Limb (tissue), 2 donors: ENCODE data around the gene RIPOR2.
A peak's percentile ranks its signal among the peaks of the same experiment; 100 is the strongest.

Source experiments
- DNase-seq, 2 donors: peaks; one replicate each; pipeline ENCODE4 v3.0.0-alpha.2; 2016; ENCODE audit errors: extremely low spot score in 2 of 2

Gene RIPOR2, protein sequence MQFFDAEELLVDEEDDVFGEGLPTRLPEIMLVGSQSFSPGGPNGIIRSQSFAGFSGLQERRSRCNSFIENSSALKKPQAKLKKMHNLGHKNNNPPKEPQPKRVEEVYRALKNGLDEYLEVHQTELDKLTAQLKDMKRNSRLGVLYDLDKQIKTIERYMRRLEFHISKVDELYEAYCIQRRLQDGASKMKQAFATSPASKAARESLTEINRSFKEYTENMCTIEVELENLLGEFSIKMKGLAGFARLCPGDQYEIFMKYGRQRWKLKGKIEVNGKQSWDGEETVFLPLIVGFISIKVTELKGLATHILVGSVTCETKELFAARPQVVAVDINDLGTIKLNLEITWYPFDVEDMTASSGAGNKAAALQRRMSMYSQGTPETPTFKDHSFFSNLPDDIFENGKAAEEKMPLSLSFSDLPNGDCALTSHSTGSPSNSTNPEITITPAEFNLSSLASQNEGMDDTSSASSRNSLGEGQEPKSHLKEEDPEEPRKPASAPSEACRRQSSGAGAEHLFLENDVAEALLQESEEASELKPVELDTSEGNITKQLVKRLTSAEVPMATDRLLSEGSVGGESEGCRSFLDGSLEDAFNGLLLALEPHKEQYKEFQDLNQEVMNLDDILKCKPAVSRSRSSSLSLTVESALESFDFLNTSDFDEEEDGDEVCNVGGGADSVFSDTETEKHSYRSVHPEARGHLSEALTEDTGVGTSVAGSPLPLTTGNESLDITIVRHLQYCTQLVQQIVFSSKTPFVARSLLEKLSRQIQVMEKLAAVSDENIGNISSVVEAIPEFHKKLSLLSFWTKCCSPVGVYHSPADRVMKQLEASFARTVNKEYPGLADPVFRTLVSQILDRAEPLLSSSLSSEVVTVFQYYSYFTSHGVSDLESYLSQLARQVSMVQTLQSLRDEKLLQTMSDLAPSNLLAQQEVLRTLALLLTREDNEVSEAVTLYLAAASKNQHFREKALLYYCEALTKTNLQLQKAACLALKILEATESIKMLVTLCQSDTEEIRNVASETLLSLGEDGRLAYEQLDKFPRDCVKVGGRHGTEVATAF

DNA sequence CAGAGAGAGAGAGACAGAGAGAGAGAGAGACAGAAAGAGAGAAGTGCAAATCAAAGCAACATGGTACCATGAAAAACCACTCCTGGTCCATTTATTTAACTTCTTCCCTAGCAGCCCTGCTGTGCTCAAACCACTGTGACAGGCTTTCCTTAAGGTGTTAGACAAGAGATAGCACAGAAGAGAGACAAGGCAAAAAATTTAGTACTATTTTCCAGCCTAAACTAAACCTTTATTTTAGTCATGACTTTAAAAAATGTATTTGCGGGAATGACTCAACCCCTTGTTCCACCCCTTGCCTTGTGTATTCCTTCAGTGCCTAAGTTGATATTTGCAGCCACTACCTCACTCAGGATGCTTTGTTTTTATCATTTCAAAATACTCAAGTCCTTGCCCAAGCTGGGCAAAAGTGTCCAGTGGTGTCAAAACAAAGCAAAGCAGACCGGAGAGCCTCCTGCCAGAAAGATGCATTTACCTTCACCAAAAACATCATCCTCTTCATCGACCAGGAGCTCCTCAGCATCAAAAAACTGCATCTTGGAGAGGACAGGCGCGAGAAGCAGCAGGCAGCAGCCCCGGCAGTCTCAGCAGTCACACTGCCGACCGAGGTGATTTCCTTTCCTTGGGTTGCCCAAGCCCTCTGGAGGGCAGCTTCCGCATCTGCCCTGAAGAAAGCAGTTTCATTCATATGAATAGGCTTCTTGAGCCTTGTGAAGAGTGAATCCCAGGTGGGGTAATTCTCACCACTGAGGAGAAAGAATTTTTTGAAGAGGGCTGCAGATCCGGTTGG is at the start of gene RIPOR2:
Gene RIPOR2 (minus strand): TSS at position 595 of the 787 bp plus-strand sequence. CDS start 62 bp downstream, at position 533.
- no peak for DNase-seq

DNA sequence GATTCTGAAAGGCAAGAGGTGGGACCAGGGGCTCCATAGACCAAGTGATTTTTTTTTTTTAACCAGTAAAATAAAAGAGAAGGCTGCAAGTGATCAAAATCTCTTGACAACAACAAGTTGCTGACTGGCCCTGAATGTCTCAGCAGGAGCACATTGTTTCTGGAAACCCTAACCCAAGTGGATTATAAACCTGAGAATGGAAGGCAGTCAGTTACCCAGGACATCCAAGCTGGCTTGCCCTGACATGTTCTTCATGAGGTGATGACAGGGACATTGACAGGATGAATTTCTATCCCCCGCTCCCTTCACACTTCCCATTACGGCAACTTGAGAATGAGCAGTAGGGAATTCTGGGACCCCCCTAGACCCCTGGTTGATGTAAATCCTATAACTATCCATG is 49.6 kb upstream of the RIPOR2 start:
- no peak for DNase-seq

DNA sequence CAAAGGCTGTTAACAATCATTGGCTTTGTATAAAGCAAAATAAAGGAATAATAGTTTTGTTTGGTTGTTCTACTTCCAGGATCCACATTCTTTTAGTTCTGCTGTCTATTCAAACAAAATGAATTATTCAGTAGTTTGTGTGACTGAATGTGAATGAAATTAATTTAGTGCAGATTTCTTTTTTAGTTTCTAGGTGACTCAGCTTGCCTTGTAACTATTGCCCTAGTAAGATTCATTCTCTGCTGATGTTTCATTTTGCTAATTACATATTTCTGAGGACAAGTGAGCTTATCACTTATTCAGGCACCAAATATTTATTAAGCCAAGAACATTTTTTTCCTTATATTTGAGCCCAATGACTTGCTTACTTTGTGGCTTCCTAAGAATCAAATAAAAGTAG is 46.5 kb upstream of the RIPOR2 start:
- no peak for DNase-seq

DNA sequence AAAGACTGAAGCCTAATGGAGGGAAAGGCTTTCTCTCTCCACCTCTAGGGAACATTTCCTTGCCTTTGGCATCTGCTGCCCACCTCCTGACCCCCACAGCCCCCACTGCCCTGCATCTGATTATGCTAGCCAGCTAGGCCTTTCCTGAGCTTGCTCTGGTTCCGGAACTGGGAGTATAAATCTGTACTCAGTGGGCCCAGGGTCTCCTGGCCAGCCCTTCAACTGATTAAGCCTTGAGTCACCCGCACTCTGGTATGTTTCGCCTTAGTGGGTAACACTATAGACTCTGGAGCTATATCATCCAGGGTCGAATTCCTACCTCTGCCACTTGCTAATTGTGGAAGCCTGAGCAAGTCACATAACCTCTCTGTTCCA is 45.6 kb upstream of the RIPOR2 start:
- DNase-seq = no peak

DNA sequence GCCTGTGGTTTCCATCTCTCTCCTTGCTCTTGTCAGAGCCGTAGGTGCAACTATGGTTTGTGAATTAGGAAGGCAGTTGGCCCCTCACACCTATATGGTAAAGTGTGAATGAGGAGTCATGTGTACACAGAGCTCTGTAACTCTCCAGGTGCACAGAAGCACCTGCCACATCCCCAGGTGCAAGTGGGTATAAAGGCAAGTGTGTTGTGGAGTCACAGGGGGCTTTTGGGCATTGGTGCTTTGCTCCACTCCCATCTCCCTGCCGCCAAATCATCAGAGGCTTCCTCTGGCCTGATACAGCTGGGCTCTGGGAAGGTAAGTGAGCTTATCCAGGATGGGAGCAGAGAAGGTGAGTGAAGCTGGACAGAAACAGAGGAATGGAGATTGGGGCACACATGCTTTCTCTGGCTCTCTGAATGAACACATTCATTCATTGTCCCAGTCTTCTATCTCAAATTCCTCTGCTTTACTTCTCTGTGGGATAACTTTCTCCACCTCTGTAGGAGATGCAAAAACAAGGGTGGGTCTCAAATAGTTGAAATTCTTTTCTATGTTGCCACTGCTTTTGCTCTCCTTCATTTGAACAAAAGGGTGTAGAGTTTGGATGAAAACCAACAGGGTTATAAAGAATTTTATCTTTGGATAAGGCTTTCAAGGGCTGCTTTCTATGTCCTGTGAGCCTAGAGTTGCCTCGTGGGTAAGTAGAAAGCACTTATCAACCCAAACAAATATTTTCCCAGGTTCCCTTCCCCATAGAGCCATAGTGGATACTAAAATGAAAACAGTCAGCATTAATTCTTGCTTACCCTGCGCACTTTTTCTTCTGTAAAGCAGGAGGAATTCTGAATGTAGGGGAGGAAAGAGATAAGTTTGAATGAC is 45.0 kb upstream of the RIPOR2 start:
- DNase-seq = no peak

DNA sequence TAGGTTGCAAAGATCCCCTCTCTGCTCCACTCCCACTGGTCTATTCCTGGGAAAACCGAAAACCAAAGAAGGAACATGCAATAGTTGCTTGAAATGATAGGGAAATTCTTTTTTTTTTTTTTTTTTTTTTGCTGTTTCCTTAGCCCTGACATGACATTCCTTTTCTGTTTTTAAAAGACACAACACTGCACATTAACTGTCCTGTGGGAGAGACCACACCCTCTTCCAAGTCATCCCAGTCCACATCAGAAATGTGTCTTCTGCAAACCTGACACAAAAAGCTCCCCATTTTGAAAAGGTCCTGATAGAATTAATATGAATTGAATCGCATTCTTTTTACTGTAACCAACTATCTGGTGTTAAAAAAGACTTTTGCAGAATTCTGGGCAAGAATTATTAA is 43.4 kb upstream of the RIPOR2 start:
- DNase-seq = no peak

DNA sequence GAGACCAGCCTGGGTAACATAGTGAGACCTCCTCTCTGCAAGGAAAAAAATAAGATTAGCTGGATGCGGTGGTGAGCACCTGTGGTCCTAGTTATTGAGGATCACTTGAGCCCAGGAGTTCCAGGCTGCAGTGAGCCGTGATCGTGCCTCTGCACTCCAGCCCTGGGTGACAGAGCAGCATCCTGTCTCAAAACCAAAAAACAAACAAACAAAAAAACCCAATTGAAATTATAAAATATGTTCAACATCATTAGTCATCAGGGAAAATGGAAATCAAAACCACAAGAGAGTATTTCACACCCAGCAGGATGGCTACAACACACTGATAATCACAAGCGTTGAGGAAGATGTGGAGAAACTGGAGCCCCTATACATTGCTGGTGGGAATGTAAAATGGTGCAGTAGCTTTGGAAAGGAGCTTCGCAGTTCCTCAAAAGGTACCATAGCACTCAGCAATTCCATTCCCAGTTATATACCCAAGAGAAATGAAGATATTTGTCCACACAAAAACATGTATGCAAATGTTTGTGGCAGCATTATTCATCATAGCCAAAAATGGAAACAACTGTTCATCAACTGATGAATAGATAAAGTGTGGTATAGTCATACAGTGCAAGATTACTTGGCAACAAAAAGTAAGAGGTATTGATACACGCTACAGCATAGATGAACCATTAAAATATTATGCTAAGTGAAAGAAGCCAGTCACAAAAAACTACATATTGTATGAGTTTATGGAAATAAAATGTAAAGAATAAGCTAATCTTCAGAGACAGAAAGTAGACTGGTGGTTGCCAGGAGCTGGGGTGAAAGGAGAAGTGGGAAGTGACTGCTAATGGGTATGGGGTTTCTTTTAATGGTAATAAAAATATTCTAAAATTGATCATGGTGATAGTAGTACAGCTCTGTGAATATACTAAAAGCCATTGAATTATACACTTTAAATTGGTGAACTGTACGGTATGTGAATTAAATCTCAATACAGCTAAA is 38.7 kb upstream of the RIPOR2 start:
- no peak for DNase-seq

DNA sequence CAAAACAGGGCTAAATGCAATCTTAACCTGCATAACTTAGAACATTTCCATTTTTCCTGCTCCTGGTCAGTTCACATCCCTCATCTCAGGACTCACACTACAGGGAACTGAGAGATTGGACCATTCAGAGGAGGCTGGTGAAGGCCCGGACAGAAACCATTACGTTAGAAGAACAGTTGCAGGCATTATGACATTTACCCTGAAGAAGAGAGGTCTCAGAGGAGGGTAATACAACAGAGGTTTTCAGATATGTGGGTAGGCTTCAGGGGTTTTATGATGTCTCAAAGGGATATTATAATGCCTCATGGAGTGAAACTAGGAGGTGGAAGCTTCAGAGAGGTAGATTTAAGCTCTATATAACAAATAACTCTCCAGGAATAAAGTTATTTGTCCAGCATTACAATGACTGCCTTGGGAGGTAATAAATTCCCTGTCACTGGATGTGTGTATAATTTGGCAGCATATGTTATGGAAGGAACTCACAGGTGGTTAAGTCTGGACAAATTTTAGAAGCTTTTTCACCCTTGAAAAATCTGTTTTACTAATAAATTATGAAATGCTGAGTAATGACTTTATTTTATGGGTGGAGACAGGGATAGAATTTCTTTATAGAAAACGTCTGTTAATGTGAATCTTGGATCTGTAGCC is 36.7 kb upstream of the RIPOR2 start:
- DNase-seq = peak in 1 of 2 donors; percentile 22

DNA sequence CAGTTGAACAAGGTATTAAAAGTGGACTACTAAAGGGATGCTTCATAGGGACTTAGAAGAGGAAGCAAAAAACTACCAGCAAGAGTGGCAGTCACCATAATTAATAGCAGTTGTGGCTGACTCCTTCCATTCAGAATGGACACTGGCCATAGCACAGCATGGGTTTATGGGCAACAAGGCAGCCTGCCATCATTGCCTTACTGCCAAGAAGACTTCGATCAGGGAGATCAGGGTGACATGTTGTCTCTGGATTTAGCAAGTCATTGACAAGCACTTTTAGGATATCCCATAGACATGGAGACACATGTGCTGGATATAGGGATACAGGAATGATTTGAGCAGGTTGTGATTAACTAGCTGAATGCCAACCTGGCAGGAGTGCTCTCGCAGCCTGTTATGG is 35.3 kb upstream of the RIPOR2 start:
- DNase-seq = no peak

DNA sequence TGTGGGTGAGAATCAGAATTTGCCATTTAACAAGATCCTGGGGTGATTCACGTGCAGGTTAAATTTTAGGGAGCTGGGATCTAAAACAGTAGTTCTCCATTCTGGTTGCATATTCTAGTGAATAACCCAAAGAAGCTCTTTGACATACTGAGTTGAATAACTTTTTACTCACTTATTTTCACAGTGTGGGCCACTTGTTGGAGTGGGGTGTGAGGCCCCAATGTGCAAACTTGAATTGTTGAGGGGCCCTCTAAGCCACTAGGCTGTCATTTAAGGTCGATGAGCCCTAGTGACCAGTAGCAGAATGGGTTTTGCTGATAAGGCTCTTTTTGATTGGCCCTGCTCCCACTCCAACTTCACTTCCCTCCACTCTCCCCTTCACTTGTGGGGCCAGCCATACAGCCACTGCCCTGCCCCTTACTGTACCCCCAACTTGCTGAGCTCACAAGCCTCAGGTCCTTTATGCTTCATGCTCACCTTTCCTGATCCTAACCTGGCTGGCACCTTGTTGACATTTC is 33.6 kb upstream of the RIPOR2 start:
- no peak for DNase-seq

DNA sequence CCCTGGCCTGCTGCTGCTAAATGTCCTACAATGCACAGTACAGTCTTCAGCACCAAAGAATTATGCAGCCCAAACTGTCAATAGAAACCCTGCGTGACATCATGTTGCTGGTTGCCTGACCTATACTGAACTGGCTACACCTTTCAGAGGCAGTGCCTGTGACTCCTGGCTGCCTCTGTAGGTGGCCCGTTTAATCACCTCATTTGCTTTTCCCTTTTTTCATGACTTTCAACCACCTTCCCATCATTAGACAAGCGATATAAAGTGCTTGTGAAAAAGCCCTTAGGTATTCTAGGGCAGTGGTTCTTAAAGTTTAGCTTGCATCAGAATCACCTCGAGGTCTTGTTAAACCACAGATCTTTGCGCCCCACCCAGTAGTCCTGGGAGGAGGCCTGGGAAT is 33.0 kb upstream of the RIPOR2 start:
- DNase-seq = no peak

DNA sequence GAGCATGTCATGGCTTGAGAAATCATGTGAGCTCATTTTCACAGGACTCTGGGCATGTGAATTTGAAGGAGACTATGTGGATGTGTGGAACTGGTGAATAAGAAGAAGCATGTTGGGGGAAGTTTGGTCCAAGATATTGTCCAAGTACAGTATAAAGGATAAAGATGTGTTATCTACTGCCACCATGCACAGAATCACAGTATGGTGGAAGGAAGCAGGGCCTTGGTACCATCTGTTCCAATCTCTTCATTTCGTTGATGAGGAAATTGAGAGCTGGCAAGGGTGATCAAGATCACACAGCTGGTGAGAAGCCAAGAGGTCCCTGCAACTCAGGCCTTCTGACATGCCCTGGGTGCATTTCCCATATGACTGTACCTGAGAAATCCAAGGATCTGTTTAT is 31.5 kb upstream of the RIPOR2 start:
- DNase-seq = no peak

DNA sequence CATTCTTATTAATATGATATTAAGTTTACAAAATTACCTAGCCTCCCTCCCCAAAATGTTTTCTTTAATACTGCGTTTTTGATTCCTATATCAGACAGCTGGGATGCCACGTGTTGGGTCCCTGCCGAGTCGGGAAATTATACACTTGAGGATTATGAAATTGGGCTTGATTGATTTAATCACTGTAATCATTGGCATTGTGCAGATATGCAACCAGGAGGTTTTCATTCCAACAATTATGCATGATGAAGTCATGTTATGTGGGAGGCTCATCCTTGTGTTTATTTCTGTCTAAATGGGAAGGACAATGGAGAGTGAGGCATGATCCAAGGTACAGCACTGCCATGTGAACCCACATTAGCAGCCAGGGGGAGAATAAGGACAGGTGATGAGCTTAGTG is 30.6 kb upstream of the RIPOR2 start:
- DNase-seq = no peak

DNA sequence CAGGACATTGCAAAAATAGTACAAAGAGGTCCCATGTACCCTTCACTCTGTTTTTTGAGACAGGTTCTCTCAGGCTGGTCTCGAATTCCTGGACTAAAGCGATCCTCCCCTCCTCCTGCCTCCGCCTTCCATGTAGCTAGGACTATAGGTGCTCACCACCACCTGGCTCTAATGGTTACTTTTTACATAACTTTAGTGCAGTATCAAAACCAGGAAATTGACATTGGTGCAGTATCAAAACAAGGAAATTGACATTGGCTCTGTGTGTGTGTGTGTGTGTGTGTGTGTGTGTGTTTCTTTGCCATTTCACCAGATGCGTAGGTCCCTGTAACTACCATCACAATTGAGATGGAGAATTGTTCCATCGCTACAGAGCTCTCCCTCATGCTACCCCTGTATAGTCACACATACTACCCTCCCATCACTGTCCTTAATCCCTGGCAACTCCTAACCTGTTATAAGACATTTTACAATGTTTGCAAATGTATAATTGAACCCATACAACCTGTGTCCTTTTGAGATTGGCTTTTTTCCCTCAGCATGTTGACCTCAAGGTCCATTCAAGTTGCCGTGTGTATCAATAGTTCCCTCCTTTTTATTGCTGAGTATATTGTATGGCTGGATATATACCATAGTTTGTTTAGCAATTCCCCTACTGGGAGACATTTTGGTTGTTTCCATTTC is 28.3 kb upstream of the RIPOR2 start:
- no peak for DNase-seq

DNA sequence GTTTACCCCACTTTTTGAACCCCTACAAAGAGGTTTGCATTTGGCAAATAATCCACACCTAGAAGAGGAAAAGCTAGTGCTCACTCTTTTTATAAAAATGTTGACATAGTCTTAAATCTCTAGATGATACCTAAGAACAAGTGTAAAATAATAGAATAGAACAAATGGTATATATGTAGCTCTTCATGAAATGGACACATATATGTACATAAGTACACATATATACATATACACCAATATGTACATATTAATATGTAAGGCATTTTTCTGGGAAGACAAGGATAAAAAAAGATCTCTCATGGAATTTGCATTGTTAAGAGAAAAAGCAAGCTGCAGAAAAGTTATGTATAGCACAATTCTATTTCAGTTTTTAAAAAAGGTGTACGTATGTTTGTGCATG is 27.6 kb upstream of the RIPOR2 start:
- DNase-seq = no peak

DNA sequence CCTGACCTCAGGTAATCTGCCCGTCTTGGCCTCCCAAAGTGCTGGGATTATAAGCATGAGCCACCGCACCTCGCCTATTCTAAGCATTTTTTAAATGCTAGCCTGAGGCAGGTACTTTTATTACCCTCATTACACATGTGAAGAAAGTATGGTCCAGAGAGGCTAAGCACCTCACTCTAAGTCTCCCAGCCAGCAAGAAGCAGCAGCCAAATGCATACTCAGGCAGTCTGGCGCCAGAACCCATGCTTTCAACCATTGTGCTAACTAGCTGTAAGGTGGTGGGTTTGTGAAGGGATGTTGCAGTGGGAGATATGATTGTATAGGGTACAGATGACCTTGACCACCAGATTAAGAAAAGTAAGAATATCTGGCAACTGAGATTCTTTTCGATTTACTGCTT is 26.1 kb upstream of the RIPOR2 start:
- no peak for DNase-seq

DNA sequence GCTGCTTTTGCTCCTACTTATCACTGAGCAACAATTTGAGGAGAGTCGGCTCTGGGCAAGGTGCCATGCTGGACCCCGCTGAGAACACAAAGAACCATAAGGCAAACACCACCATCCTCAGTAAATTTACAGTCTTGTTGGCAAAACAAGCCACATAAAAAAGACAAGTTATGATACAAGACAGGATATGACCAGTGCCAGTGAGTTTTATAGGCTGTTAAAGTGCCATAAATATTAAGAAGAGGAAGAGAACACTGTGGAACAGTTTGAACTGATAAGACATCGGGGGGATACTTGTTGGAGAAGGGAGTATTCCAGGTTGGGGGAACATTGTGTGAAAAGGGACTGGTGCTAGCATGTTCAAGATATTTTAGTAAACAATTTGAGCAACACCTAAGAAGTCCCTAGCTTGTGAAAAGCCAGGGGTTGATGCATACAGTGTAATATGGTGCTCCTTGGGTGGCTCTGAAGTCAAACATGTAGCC is 25.3 kb upstream of the RIPOR2 start:
- no peak for DNase-seq

DNA sequence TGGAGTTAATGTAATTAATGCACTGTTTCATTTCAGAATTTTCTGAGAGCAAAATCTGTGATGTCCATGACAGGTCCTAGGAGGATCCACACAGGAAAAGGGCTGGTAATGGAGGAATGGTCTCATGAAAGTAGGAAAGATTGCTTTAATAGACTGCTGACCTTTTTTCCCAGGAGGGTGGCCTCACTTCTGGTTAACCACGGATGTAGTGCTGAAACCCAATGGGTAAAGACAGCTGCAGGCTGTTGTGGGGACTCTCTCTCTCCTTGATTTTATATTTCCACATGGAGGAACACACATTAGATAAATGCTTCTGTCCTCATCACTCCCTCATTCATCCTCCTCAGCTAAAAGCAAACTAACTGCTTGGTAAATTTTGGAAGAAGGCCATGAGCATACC is 23.6 kb upstream of the RIPOR2 start:
- DNase-seq = no peak
